ENCODE measurements around the gene PRG3.
"Not testable (repeated sequence)": the region's sequence is repeated elsewhere in the genome, so short reads cannot be mapped to it uniquely, and the experiment has no call there.

Gene PRG3

DNA sequence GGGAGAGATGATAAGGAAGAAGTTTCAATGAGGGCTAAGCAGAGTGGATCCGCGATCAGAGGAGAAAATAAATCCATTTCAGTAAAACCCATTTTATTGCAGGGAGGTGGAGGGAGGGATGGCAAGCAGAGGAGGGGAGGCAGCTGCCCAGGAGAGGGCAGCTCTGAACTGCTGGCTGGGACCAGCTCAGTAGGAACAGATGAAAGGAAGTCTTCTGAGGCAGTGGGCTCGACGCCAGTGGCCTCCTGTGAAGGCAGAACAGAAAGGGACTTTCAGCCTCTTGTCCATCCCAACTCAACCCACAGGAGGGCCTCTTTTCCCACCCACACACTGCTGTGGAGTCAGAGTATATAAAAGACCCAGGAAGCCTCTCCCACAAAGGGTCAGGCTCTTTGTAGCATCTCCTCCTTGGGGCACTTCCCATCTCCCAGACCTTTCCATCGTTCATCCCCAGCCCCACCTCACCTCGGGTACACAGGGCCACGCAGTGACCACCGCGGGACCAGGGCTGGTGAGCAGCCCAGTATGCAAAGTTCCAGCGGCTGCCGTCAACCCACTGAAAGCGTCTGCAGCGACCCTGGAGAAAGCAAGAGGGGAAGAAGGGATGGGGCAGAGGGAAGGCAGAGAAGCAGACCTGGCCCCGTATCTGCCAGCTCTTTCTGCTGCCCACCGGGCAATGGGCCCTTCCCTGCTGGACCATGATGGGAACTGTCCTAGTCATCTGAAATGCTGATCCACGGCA, 6.5 kb upstream of the PRG3 start:
- peak; percentile 11 for DNase-seq

DNA sequence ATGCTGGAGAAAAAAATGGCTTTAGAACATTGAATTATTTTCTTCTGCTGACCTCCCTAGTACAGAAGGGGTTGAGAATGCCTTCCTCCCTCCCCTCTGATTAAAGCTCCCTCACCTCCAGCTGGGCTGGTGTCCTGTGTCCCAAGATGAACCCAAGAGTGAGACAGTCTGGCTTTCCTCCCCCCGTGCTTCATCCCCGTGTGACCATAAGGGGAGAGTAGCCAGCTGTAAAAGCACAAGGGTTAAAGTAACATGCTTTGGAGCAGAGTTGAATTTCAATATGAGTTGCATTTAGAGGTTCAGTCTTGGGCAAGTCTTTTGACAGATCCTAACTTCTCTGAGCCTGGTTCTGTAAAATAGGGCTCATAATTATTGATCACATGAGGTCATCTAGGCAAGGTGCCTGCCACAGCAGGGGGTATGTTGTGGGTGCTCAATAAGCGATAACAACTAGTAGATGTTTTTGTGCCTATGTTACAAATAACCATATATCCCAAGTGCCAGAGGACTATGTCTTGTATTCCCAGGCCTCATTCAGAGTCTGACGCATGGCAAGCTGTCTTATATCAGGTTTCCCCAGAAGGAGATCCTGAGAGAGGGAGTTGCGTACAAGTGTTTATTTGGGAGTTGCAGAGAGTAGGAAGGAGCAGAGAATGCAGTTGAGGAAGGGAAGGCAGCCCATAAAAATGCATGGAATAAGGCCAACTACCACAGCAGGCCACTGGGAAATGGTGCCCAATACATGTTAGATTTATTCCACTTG, 5.4 kb upstream of the PRG3 start:
- DNase-seq: no peak

DNA sequence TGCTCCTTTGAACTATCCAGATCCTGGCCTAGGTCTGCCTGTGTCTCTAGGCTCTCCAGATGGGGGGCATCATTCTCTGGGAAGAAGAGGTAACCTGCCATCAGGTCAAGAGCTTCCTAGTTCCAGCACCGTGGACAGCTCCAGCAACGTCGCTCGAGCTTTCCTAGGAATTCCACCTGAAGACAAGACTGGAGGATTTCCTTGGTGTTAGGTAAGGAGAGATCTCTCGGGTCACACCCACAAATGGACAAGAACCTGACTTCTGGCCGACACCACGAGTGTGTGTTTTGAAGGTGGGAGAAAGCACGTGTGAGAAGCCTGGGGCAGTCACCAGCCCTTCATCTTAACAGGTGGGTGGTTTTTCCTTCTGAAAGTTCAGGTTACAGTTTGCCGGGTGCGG, 1.2 kb downstream of the PRG3 start:
- no peak for DNase-seq

DNA sequence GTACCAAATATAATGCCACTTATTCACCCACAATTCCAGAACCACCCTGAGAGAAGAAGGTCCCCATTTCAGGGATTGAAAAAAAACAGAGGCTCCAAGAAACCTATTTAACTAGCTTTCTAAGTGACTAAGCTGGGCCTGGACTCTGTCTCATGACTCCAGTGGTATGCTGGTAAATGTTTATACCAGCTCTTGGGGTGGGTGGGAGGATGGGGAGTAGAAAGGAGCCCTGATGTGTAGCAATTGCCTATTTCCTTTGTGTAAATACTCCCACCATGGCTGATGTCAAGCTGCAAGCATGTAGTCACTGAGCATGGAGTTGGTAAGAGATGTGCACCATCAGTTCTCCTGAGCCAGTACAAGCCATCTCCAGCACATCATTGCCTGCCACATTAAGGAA, 2.8 kb downstream of the PRG3 start:
- no peak for DNase-seq

DNA sequence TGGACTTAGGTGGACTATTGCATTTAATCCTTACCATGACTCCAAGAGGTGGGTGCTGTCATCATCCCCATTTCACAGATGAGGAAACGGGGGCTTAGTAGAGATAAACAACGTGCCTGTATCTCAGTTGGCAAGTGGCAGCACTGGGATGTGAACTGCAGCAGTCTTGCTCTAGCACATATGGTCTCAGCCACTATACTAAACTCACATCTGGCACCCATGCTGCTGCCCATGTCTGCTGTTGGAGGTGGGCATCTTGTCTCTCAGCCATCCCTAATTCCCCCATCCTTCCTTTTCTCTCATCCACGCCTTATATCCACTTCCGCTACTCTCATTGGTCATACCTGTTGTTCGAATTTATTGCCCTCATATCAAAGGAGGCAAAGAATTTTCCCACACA, 3.8 kb downstream of the PRG3 start:
- no peak for DNase-seq

DNA sequence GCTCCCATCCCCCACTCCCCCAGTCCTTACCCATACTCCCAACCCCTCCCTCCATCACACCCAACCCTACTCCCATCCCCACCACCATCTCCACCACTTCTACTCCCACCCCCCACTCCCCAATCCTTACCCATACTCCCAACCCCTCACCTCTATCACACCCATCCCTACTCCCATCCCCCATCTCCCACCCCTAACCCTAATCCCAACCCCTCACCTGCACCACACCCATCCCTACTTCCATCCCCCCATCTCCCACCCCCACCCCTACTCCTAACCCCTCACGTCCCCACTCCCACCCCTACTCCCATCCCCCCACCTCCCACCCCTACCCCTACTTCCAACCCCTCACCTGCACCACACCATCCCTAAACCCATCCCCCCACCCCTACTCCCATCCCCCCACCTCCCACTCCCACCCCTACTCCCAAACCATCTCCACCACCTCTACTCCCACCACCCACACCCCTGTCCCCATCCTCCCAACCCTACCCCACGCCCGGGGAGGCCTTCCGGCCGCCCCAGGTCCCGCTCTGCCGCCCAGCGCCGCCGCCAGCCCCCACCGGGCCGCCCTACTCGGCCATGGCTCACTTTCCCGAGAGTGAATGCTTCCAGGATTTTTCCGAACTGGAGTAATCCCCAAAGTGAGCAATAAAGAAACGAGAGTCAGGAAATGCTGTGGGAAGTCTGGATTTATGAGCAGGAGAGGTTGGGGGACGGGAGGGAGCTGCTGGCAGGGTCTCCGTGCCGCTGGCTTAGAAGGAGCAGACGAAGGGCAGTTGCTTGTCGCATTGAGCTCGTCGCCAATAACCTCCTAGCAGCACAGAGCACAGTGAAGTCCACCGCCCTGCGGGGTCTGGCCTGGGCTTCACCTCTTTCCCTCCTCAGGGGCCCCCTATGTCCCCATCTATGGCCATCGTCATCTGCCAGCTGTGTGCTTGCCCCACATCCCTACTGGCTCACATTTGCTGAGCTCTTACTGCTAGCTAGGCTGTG, 4.6 kb downstream of the PRG3 start:
- no peak for DNase-seq

DNA sequence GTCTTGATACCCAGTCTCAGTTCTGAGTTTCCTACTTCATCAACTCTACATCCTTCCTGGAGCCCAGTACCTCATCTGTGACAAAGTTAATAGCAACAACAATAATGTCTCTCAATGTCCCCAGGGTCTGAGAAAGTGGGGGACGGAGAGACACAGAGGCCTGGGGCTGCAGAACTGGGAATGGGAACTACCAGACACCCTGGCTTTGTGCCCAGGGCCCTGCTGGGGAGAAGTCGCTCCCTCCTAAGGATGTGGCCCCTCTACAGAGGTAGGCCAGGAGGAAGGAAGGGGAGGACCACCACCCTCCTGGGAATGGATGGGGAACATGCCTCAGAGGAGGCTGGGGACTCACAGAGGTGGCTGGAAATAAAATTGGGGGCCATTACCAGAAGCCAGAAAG, 5.5 kb downstream of the PRG3 start:
- no peak for DNase-seq

DNA sequence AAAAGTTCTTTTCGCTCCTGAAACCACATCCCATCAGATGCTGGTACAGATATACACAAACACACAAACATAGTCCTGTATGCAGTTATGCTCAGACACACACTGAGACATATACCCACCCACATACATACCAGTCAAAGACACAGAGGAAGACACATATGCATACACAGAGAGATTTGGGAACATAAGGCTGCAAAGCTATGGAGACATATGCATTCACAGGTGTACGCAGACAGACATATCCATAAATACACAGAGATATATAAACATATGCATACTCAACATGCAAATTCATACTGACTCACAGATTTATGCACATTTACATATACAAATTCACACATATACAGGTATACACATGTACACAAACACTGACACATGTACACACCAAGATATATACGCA, 6.0 kb downstream of the PRG3 start:
- DNase-seq: no peak

DNA sequence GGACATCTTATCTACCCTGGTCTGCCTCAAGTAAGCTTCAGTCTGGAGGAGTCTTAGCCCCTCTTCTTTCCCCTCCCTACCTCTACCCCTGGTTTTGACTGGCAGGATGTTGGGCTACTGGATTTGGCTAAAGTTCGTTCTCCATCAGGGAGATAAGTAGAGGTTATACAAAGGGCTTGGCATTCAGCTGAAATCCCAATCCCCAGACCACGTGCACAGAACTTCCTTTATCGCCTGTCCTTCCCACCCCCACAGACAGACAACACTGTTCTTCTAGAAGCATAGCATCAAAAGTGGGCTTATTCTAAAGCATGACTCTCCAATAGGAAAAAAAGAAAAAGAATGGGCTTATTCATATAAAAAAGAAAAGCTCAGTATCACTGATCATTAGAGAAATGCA, 7.8 kb downstream of the PRG3 start:
- no peak for DNase-seq

DNA sequence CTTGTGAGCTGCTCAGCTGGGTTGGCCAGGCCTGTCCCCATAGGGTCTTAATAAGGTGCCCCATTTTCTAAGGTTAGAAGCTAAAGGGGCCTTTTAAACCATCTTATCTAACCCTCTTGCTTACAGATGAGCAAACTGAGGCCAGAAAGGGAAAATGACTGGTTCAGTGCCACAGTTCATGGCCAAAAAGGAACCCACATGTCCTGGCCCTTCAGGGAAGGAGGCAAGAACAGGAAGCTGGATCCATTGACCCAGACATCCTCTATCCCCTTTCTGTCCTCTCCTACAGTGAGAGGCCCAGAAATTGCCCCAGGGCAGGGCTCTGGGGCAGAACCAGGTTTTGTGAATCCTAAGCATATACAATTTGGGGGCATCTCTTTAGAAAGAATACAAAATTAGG, 10.0 kb downstream of the PRG3 start:
- DNase-seq: no peak

DNA sequence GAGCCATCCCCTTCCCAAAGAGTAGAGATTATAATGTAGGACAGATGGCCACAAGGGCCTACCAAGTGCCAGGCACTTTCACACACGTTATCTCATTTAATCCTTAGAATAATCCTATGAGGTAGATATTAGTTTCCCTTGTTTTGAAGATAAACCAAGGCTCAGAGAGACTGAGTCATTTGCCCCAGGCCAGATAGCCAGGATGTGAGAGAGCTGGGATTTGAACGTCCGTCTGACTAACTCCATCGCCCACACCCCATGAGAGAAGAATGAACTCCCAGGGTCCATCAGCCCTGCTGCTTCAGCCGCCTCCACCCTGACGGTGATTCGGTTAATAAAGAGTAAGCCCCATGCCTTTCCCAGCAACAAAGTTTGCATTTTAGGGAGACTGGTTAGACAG, 10.7 kb downstream of the PRG3 start:
- no peak for DNase-seq

DNA sequence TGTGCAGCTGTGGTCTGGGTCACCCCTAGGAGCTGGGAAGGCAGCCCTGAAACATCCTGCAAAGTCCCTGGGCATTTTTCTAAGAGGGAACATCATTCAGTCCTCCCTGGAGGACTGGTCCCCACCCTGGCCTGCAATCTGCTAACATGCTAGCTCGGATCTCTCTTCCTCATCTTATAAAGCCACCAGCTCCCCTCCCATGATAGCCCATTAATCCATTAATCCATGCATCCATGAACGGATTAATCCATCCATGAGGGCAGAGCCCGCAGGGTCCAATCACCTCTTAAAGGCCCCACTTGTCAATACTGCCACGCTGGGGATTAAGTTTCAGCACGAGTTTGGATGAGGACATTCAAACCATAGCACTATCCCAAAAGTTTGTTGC, 12.1 kb downstream of the PRG3 start:
- DNase-seq: no peak

DNA sequence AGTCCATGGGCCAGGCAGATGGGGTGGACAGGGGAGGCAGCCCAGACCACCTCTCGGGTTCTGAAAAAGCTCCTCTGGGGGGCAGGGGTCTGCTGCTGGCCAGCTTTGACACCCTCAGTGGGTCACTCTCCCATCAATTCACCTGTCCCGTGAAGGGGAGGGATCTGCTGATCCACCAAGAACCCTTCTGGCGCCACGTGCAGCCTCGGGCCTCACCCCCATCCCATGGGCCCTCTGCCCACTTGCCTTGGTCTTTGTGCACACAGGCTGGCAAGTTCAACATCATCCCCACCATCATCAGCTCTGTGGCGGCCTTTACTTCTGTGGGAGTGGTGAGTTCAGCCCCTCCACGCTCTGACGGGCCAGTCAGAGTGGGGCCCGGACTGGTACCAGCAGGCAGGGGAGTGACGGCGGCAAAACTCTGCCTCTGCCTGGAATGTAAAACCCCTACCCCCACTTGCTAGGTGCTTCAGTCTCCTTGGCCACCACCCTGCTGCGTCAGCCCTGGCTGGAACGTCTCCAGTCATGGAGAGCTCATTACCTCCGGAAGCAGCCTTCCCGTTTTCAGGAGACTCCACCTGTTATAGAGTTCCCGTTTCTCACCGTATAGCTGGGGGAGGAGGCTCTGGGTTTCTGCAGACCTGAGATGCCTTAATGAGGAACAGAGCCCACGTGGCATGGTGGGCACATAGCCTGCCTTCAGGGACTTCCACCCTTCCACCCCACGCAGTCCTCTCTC, 12.7 kb downstream of the PRG3 start:
- DNase-seq: peak; percentile 80

DNA sequence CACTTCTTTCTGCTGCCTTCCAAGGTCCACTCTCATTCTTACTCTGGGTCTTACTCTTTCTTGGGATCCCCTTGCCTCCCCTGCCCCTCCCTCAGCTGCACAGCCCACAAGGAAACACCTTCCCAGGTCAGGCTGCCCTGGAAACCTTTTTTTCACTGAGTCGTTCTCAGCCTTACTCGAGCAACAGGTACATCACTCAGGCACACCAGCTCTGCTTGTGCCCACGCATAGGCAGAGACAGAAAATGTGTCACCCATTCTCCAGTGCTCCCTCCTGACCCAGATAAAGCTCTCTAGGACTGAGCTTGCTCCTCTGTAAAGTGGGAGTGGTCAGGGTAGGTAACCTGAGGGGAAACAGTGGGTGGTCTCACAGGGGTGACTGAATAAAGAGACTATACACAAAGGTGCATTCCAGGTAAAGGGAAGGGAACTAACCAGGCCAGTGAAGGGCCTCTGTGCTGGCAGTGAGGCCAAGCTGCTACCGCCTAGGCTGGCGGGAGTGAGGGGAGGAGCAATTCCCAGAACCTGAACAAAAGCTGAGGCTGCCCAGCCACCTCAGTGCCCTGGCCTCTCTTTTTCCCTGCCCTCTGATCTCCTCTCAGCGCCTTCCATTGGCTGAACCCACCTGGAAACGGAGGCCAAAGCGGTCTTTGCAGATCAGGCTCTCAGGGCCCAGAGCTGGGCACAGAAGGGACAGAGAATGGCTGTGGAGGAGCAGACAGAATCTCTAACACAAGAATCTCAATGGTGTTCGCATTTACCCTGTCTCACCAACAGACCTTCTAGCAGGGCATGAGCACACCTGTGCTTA, 15.9 kb downstream of the PRG3 start:
- no peak for DNase-seq

DNA sequence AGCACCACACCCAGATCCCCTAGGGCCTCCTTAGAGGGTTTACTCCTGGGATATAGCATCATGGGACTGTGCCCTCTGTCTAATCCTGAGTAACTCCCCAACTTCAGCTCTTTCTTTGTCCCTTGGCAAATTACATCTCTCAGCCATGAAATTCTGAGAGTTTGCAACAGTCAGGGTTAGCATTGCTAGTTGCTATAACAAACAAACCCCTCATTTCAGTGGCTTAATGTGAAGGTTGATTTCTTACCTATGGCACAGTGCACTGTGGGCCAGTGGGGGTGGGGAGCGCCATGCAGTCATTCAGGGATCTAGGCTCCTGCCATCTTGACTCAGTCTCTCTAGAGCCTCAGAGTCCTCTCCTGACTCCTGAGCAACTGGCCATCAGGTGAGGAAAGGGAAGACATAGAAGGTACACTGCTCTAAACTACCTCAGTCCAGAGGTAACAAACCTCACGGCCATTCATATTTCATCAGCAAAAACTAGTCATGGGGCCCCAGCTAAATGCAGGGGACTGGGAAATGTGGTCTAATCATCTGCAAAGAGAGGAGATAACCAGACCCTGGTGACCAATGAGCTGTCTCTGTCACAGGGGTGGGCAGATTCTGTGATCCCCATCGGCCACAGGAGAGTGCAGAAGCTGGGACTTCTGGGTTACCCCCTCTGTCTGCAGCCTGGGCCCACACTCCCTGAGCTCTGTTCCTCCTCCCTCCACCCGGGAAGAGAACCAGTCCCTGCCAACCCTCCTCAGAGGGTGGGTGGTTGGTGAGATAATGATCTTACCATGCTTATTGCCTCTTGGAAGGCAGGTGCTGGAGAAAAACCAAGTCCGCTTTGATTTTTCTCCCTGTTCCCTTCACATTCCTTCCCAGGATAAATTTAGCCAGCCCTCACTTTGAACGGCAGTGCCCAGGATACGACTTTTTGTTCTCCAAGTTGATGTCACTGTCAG, 17.5 kb downstream of the PRG3 start:
- no peak for DNase-seq

DNA sequence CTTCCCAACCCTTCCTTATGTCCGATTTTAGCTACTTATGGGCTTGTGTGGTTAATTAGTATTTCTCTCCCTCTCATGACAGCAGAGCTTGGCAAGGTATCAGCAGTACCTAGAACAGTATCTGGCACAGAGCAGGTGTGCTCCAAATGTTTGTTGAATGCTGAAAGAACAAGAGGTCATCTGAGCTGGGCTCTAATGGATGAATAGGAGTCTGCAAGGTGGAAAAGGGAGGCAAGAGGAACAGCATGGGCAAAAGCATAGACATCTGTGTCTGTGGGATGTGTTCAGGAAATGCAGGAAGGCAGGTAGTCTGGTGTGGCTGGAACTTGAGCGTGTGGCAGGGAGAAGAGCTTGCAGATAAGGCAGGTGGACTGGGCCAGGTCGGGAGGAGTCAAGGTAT, 19.0 kb downstream of the PRG3 start:
- no peak for DNase-seq

DNA sequence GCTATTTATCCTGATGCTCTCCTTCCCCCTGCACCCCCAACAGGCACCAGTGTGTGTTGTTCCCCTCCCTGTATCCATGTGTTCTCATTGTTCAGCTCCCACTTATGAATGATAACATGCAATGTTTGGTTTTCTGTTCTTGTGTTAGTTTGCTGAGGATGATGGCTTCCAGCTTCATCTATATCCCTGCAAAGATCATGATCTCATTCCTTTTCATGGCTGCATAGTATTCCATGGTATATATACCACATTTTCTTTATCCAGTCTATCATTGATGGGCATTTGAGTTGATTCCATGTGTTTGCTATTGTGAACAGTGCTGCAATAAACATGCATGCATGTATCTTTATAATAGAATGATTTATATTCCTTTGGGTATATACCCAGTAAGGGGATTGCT, 19.5 kb downstream of the PRG3 start:
- DNase-seq: not testable (repeated sequence)

DNA sequence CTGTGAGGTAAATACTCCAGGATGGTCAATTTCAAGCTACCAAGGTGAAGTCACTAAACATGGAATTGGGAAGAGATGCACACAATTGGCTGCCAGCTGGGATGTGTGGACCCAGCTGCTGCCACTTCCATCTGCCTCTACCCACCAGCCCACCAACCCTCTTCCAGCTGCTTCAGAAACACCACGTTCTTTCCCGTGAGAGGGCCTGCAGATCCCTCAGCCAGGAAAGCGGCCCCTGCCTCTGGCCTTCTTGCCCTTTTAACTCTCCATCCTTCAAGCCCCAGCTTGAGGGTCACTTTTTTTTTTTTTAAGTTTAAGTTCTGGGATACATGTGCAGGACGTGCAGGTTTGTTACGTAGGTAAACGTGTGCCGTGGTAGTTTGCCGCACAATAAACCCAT, 20.0 kb downstream of the PRG3 start:
- no peak for DNase-seq

DNA sequence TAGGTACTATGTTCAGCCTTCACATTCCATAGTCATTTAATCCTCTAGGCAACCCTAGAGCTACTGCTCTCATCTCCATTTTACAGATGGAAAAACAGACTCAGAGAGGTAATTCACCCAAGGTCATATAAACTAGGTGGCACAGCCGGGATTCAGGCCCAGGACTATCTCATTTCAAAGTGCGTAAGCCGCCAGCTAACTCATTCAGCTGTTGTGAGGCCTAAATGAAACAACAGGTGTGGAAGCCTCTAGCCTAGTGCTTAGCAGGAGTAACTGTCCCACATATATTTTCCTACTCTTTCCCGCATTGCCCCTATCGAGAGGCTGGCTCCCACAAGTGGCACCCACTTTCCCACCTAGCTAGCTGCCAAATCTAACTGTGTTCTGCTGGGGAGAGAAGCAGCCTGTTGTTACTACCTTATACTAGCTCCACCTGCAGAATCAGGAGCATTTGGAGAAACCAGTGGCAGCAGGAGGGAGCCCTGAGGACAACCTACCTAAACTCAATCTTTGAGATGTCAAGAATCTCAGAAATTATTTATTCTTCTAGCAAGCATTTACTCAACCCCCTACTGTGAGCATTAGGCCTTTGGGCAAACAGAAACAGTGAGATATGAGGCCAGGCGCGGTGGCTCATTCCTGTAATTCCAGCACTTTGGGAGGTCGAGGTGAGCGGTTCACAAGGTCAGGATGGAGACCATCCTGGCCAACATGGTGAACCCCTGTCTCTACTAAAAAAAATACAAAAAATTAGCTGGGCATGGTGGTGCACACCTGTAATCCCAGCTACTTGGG, 20.9 kb downstream of the PRG3 start:
- no peak for DNase-seq

DNA sequence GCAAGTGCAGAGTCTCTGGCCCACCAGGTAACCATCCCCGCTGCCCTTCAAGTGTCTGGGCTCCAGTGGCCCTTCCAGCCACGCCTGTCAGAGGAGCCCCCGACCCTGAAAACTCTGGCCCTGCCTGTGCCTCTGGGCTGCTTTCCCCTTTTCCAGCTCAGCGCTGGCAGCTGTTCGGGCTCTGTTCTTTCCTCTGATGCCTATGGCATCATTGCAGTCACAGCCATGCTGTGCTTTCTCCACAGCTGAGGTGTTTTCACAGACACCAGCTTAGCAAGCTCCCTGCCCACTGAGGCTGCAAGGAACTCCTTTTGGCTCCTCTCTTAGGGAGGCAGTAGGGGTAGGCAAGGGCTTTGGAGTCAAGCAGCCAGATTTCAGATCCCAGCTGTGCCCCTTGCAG, 21.6 kb downstream of the PRG3 start:
- no peak for DNase-seq
